Measurements from ENCODE around the gene AIG1. TPM values are rescaled to one million over a fixed set of nuclear protein-coding genes. Genes with fewer than 3 reads are reported as not detected.

Gene AIG1
- total RNA-seq, 2 donors from 2014 or later: 41.3 to 67.0 TPM

DNA sequence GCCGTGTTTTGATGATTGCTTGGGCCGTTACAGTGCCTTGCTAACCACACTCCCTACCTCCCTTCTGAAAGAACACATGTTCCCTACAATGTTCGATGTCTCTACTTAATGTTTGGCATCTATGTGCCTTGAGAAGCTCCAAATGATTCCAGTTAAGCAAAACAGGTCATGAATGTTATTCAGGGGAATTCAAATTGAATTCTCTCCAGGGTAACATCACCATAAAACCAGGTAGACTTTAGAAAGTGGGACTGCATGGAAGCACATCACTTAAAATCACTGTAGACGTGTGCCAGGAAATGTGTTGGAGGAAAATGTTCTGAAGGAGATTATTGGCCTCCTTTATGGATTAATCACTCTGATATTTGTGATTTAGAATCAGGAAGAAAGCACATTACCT is 261.7 kb downstream of the AIG1 start:
- Histone ChIP-seq H3K27ac (no peak overlapping the region), H3K9me3 (no peaks in the 10 kb centered on the region), H3K4me1 (replicated peaks) (no peaks in the 10 kb centered on the region), H3K4me3 (no peak overlapping the region), H3K27me3 (replicated peaks; ENCODE audit: insufficient read depth) (no peaks in the 10 kb centered on the region), H3K36me3 (no peaks in the 10 kb centered on the region)
- whole genome bisulfite sequencing: 75% methylated on average over 4 of the region's 4 CpGs
- DNase-seq (ENCODE audit: low spot score): no peak
- intact Hi-C loops (cut with DNase I): no loop called here
- TF ChIP-seq POLR2A (IDR thresholded peaks at IDR 0.05): no peak
- no peak for TF ChIP-seq POLR2AphosphoS5 (IDR thresholded peaks at IDR 0.05)
- TF ChIP-seq, protein P1, sequence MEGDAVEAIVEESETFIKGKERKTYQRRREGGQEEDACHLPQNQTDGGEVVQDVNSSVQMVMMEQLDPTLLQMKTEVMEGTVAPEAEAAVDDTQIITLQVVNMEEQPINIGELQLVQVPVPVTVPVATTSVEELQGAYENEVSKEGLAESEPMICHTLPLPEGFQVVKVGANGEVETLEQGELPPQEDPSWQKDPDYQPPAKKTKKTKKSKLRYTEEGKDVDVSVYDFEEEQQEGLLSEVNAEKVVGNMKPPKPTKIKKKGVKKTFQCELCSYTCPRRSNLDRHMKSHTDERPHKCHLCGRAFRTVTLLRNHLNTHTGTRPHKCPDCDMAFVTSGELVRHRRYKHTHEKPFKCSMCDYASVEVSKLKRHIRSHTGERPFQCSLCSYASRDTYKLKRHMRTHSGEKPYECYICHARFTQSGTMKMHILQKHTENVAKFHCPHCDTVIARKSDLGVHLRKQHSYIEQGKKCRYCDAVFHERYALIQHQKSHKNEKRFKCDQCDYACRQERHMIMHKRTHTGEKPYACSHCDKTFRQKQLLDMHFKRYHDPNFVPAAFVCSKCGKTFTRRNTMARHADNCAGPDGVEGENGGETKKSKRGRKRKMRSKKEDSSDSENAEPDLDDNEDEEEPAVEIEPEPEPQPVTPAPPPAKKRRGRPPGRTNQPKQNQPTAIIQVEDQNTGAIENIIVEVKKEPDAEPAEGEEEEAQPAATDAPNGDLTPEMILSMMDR (IDR thresholded peaks at IDR 0.05): no peak

DNA sequence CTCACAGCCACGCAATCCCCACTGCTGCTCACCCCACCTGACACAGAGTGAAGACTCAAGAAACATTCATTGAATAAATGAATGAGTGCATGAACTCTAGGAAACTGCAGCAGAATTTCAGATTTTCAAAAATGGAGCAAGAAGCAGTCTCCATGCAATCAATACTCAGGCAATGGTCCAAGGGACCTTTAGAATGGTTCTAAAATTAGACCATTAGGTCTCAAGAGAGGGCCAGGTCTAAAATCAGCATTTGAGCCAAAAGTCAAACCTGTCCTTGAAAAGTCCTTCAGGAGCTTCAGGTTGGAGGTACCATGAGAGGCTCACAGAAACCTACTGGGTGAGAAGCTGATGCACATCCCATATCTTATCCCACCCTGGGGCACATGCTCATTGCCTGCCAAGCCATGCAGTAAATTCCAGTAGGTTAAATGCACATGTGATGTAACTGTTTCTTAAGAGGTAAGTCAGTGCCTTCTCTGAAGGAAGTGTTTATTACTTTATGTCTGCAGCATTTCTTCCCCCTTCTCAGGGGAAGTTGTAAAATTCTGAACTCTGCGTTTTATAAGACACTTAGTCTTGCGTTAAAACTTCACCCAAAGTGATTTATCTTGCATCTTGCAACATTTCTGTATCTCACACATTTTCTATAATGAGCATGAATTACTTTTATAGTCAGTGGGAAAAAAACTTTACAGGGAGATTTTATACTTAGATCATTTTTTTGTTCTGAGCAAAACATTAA is 263.2 kb downstream of the AIG1 start:
- no peak overlapping the region for H3K4me3 ChIP-seq
- intact Hi-C loops (cut with DNase I): no loop called here
- no peaks in the 10 kb centered on the region for H3K9me3 ChIP-seq
- no peaks in the 10 kb centered on the region for H3K4me1 ChIP-seq (replicated peaks)
- WGBS: 41% methylated on average over 3 of the region's 3 CpGs
- no peaks in the 10 kb centered on the region for H3K27me3 ChIP-seq (replicated peaks; ENCODE audit: insufficient read depth)
- TF ChIP-seq, protein P1 (IDR thresholded peaks at IDR 0.05): no peak
- TF ChIP-seq POLR2A (IDR thresholded peaks at IDR 0.05): no peak
- TF ChIP-seq POLR2AphosphoS5 (IDR thresholded peaks at IDR 0.05): peak; percentile 12
- no peak for DNase-seq (ENCODE audit: low spot score)
- H3K27ac ChIP-seq: no peak overlapping the region
- H3K36me3 ChIP-seq: no peaks in the 10 kb centered on the region

GRCh38 chr6:143325379-143326140 is 264.9 kb downstream of the AIG1 start:
- intact Hi-C loops (cut with DNase I): no loop called here
- no peak for TF ChIP-seq POLR2A (IDR thresholded peaks at IDR 0.05)
- TF ChIP-seq, protein P1 (IDR thresholded peaks at IDR 0.05): no peak
- no peak for TF ChIP-seq POLR2AphosphoS5 (IDR thresholded peaks at IDR 0.05)
- Histone ChIP-seq H3K27ac (no peak overlapping the region), H3K36me3 (no peaks in the 10 kb centered on the region), H3K4me1 (replicated peaks) (no peaks in the 10 kb centered on the region), H3K9me3 (no peaks in the 10 kb centered on the region), H3K4me3 (no peak overlapping the region), H3K27me3 (replicated peaks; ENCODE audit: insufficient read depth) (no peaks in the 10 kb centered on the region)
- 92% methylated on average over 1 of the region's 1 CpG for WGBS
- DNase-seq (ENCODE audit: low spot score): no peak

- TF ChIP-seq POLR2AphosphoS5 (IDR thresholded peaks at IDR 0.05) (peak; percentile 26), POLR2A (IDR thresholded peaks at IDR 0.05) (no peak)
- WGBS: 41% methylated on average over 1 of the region's 1 CpG
- no peaks in the 10 kb centered on the region for H3K36me3 ChIP-seq
- intact Hi-C loops (cut with DNase I): no loop called here
- no peak overlapping the region for H3K4me3 ChIP-seq
- no peak overlapping the region for H3K27ac ChIP-seq
- DNase-seq (ENCODE audit: low spot score): no peak
- H3K9me3 ChIP-seq: no peaks in the 10 kb centered on the region
- no peaks in the 10 kb centered on the region for H3K27me3 ChIP-seq (replicated peaks; ENCODE audit: insufficient read depth)
- H3K4me1 ChIP-seq (replicated peaks): no peaks in the 10 kb centered on the region
Measured at GRCh38 chr6:143328876-143329275, 268.2 kb downstream of the AIG1 start.

DNA sequence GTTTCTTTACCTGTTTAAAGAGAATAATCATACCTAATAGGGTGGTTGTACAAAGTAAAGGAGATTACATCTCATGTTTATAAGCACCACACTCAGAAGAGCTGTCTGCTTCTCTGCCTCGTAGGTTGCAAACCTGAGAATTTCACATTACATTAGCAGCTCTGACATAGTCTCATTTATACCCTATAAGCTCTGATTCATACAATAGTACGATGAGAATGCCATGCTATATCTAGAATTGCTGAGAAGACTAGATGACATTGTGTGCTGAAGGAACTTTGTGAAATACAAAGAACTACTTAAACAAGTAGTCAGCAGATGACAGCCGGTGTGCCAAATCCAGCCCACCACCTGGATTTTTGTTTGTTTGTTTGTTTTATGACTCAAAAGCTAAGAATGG is 268.6 kb downstream of the AIG1 start:
- Histone ChIP-seq H3K9me3 (no peaks in the 10 kb centered on the region), H3K4me3 (no peak overlapping the region), H3K36me3 (no peaks in the 10 kb centered on the region), H3K27me3 (replicated peaks; ENCODE audit: insufficient read depth) (no peaks in the 10 kb centered on the region), H3K4me1 (replicated peaks) (no peaks in the 10 kb centered on the region), H3K27ac (no peak overlapping the region)
- DNase-seq (ENCODE audit: low spot score): no peak
- TF ChIP-seq POLR2AphosphoS5 (IDR thresholded peaks at IDR 0.05) (no peak), POLR2A (IDR thresholded peaks at IDR 0.05) (no peak)
- TF ChIP-seq, protein P1 (IDR thresholded peaks at IDR 0.05): no peak
- 56% methylated on average over 3 of the region's 3 CpGs for WGBS
- intact Hi-C loops (cut with DNase I): no loop called here
